Measurements from ENCODE around the gene HIKESHI. TPM values are rescaled to one million over a fixed set of nuclear protein-coding genes. Genes with fewer than 3 reads are reported as not detected.

Gene HIKESHI
- total RNA-seq, 2 experiments from 2014 or later, result 6.3 to 6.6 TPM

GRCh38 chr11:86275493-86276370, 26.3 kb upstream of the HIKESHI start:
- Mint-ChIP-seq H3K9me3 (peaks cover 3% of the 10 kb centered on the region), H3K4me3 (no peak overlapping the region), H3K27ac (no peak overlapping the region), H3K36me3 (ENCODE audit: low read depth) (peaks cover 94% of the 10 kb centered on the region), H3K4me1 (ENCODE audit: low read depth) (peaks cover 26% of the 10 kb centered on the region), H3K27me3 (no peaks in the 10 kb centered on the region)
- no peaks in the 10 kb centered on the region for H3K9me3 ChIP-seq (ENCODE audit: control insufficient read depth in 1 of 2, insufficient read depth in 1 of 2, low read length in 2 of 2)
- H3K27ac ChIP-seq (ENCODE audit: low read depth in 1 of 2, low read length in 2 of 2), result no peak overlapping the region
- no peak for ATAC-seq (ENCODE audit: poor library complexity)
- H3K4me3 ChIP-seq (ENCODE audit: low read length), result no peak overlapping the region
- intact Hi-C loops (cut with DNase I, micrococcal nuclease), result no loop called here
- H3K27me3 ChIP-seq (ENCODE audit: control insufficient read depth in 1 of 2, insufficient read depth in 2 of 2, low read length in 2 of 2), result no peaks in the 10 kb centered on the region
- TF ChIP-seq CTCF (IDR thresholded peaks at IDR 0.05), result no peak
- no peaks in the 10 kb centered on the region for H3K4me1 ChIP-seq (ENCODE audit: insufficient read depth, low read length)
- ChIA-PET CTCF (no interaction called here), POLR2A (no interaction called here)
- H3K36me3 ChIP-seq (ENCODE audit: insufficient read depth, low read length), result peaks cover 72% of the 10 kb centered on the region
- no peak for DNase-seq

- Histone ChIP-seq H3K4me3 (ENCODE audit: low read length) (no peak overlapping the region), H3K9me3 (ENCODE audit: control insufficient read depth in 1 of 2, insufficient read depth in 1 of 2, low read length in 2 of 2) (no peaks in the 10 kb centered on the region), H3K4me1 (ENCODE audit: insufficient read depth, low read length) (no peaks in the 10 kb centered on the region), H3K36me3 (ENCODE audit: insufficient read depth, low read length) (peaks cover 72% of the 10 kb centered on the region), H3K27me3 (ENCODE audit: control insufficient read depth in 1 of 2, insufficient read depth in 2 of 2, low read length in 2 of 2) (no peaks in the 10 kb centered on the region), H3K27ac (ENCODE audit: low read depth in 1 of 2, low read length in 2 of 2) (no peak overlapping the region)
- Mint-ChIP-seq H3K4me3 (no peak overlapping the region), H3K27ac (no peak overlapping the region), H3K9me3 (peaks cover 3% of the 10 kb centered on the region), H3K36me3 (ENCODE audit: low read depth) (peaks cover 86% of the 10 kb centered on the region), H3K4me1 (ENCODE audit: low read depth) (peaks cover 17% of the 10 kb centered on the region), H3K27me3 (no peaks in the 10 kb centered on the region)
- ATAC-seq (ENCODE audit: poor library complexity) (no peak), DNase-seq (no peak)
- POLR2A ChIA-PET, result no interaction called here
- no peak for TF ChIP-seq CTCF (IDR thresholded peaks at IDR 0.05)
- intact Hi-C loops (cut with DNase I, micrococcal nuclease), result no loop called here
- CTCF ChIA-PET, result interaction anchor here (0.6 kb wide), 1 partner anchor 21 kb away, joined by 3 read pairs; no protein-coding TSS in a partner anchor
Measured at GRCh38 chr11:86277741-86278140, 24.3 kb upstream of the HIKESHI start.

- Histone ChIP-seq H3K27ac (ENCODE audit: low read depth in 1 of 2, low read length in 2 of 2) (no peak overlapping the region), H3K4me3 (ENCODE audit: low read length) (no peak overlapping the region), H3K4me1 (ENCODE audit: insufficient read depth, low read length) (no peaks in the 10 kb centered on the region), H3K27me3 (ENCODE audit: control insufficient read depth in 1 of 2, insufficient read depth in 2 of 2, low read length in 2 of 2) (no peaks in the 10 kb centered on the region), H3K9me3 (ENCODE audit: control insufficient read depth in 1 of 2, insufficient read depth in 1 of 2, low read length in 2 of 2) (no peaks in the 10 kb centered on the region), H3K36me3 (ENCODE audit: insufficient read depth, low read length) (peaks cover 68% of the 10 kb centered on the region)
- ATAC-seq (ENCODE audit: poor library complexity) (no peak), DNase-seq (no peak)
- H3K27ac Mint-ChIP-seq, result no peak overlapping the region
- H3K9me3 Mint-ChIP-seq, result peaks cover 3% of the 10 kb centered on the region
- TF ChIP-seq CTCF (IDR thresholded peaks at IDR 0.05), result no peak
- POLR2A ChIA-PET, result no interaction called here
- H3K4me1 Mint-ChIP-seq (ENCODE audit: low read depth), result peaks cover 17% of the 10 kb centered on the region
- intact Hi-C loops (cut with DNase I, micrococcal nuclease), result no loop called here
- H3K27me3 Mint-ChIP-seq, result no peaks in the 10 kb centered on the region
- peaks cover 83% of the 10 kb centered on the region for H3K36me3 Mint-ChIP-seq (ENCODE audit: low read depth)
- H3K4me3 Mint-ChIP-seq, result no peak overlapping the region
- CTCF ChIA-PET, result interaction anchor here (0.6 kb wide), 2 partner anchors 8 to 21 kb away, joined by 3 to 4 read pairs; no protein-coding TSS in a partner anchor
Measured at GRCh38 chr11:86278226-86278625, 23.8 kb upstream of the HIKESHI start.

Measured in CD4-positive, alpha-beta T cell (primary cell).